ENCODE measurements around the gene HOXA1. TPM values are rescaled to one million over a fixed set of nuclear protein-coding genes. Genes with fewer than 3 reads are reported as not detected.

The HOXA1 gene
- polyA plus RNA-seq, 2 of the 4 experiments (the other 2 are of a cell fraction) = 2.8 to 5.0 TPM

- TF ChIP-seq MAFK (IDR thresholded peaks at IDR 0.05; ENCODE audit: partially characterized antibody) (no peak), FOSB (CRISPR knock-in tag; IDR thresholded peaks at IDR 0.05) (no peak), BHLHE40 (IDR thresholded peaks at IDR 0.05; ENCODE audit: low read depth, low read length) (no peak), HMGXB4 (CRISPR knock-in tag; IDR thresholded peaks at IDR 0.05; ENCODE audit: borderline replicate concordance) (no peak), FOXS1 (CRISPR knock-in tag; IDR thresholded peaks at IDR 0.05) (no peak), POLR2AphosphoS2 (conservative IDR thresholded peaks at IDR 0.05; ENCODE audit: low read length) (no peak), NFE2L2 (conservative IDR thresholded peaks at IDR 0.05; ENCODE audit: low read length) (no peak), FOSL2 (IDR thresholded peaks at IDR 0.05) (no peak), FOSL2 (CRISPR knock-in tag; IDR thresholded peaks at IDR 0.05) (no peak), SMC3 (IDR thresholded peaks at IDR 0.05) (no peak), MAX (IDR thresholded peaks at IDR 0.05) (no peak), BCL3 (IDR thresholded peaks at IDR 0.05) (no peak), TP53 (CRISPR knock-in tag; IDR thresholded peaks at IDR 0.05) (no peak), ESRRA (IDR thresholded peaks at IDR 0.05; ENCODE audit: borderline replicate concordance, low read length) (no peak), TFCP2L1 (CRISPR knock-in tag; IDR thresholded peaks at IDR 0.05) (no peak), HES2 (IDR thresholded peaks at IDR 0.05) (no peak), MAZ (IDR thresholded peaks at IDR 0.05; ENCODE audit: borderline replicate concordance, low read depth, low read length) (no peak), JUNB (IDR thresholded peaks at IDR 0.05) (no peak)
- FAIRE-seq (no peak), ATAC-seq (no peak), DNase-seq (ENCODE audit: low read depth in 1 of 2, low spot score in 1 of 2) (no peak)
- 95% methylated on average over 31 of the region's 31 CpGs for WGBS (ENCODE audit: missing lambda C conversion rate)
- no peak overlapping the region for H3K4me2 ChIP-seq
- ChIA-PET POLR2A (no interaction called here), CTCF (interaction anchor here (0.6 to 11.1 kb wide), 21 partner anchors 10 to 769 kb away, joined by 3 to 160 read pairs (median 5); partner anchors contain the start of genes HOXA4, HOXA7 and HOXA9)
- peaks cover 15% of the 10 kb centered on the region for H3K4me1 ChIP-seq
- no peak overlapping the region for H3K4me3 ChIP-seq
- no peaks in the 10 kb centered on the region for H3K9me3 ChIP-seq
- no peak overlapping the region for H3K27ac ChIP-seq
These were observed 49.0 kb upstream of the HOXA1 start for GRCh38 chr7:27144781-27145164.

GRCh38 chr7:27143950-27144780 is 48.4 kb upstream of the HOXA1 start:
- H3K4me1 ChIP-seq = peaks cover 9% of the 10 kb centered on the region
- H3K4me3 ChIP-seq = 0 out of 3 replicates have a peak overlapping the region, but pooled peaks have one; percentile 26
- no peak for ATAC-seq
- FAIRE-seq = no peak
- peak overlapping the region; percentile 31 to 58; a peak in 2 of 6 replicates for H3K27ac ChIP-seq
- DNase-seq (ENCODE audit: low read depth in 1 of 2, low spot score in 1 of 2) = no peak
- 57% methylated on average over 38 of the region's 40 CpGs for WGBS (ENCODE audit: missing lambda C conversion rate)
- H3K9me3 ChIP-seq = no peaks in the 10 kb centered on the region
- POLR2A ChIA-PET = interaction anchor here (0.7 to 1.3 kb wide), 6 partner anchors 13 to 444 kb away, joined by 3 to 7 read pairs (median 4); partner anchors contain the start of genes HOXA7 and SKAP2
- peak overlapping the region; percentile 87; the same call in 2 of the 3 replicates for H3K4me2 ChIP-seq
- CTCF ChIA-PET = interaction anchor here (0.8 to 11.1 kb wide), 37 partner anchors 7 to 906 kb away, joined by 3 to 160 read pairs (median 5); partner anchors contain the start of genes HOXA3, HOXA4, HOXA7 and HOXA9
- TF ChIP-seq CTCF (IDR thresholded peaks at IDR 0.05) (peak; percentile 7; the same call in 1 of the 3 replicates), SMC3 (IDR thresholded peaks at IDR 0.05) (0 out of 3 replicates have a peak, but pooled peaks have one; percentile 3), CHD4 (IDR thresholded peaks at IDR 0.05; ENCODE audit: borderline replicate concordance) (no peak)
